GM19397 (cell line): ENCODE results near the gene DNASE1L2.

Experiments used
- ATAC-seq: cut with Tn5 transposase; IDR thresholded peaks from one replicate; pipeline ENCODE4 v1.9.1; 2021; ENCODE audit warnings: mild to moderate bottlenecking, moderate library complexity; ENCODE audit not compliant: unreplicated experiment

The DNASE1L2 gene

DNA sequence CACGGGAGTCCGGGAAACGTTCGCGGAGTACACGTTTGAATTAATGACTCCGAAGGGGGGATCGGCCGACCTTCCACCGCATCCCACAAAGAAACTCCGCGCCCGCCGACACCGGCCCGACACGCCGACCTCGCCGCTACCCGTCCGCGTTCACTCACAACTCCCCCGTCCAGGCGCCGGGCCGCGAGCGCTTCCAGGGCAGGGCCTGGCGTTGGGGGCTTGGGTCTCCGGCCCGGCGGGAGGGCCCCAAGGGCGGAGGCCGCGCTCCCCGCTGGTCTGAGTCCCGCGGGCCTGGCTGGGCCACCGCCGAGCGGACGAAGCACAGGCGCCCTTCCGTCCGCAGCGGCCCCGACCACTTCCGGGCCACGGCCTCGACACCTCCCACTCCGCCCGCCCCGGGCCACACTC lies 31.3 kb downstream of the DNASE1L2 start:
- ATAC-seq, result peak; percentile 54

DNA sequence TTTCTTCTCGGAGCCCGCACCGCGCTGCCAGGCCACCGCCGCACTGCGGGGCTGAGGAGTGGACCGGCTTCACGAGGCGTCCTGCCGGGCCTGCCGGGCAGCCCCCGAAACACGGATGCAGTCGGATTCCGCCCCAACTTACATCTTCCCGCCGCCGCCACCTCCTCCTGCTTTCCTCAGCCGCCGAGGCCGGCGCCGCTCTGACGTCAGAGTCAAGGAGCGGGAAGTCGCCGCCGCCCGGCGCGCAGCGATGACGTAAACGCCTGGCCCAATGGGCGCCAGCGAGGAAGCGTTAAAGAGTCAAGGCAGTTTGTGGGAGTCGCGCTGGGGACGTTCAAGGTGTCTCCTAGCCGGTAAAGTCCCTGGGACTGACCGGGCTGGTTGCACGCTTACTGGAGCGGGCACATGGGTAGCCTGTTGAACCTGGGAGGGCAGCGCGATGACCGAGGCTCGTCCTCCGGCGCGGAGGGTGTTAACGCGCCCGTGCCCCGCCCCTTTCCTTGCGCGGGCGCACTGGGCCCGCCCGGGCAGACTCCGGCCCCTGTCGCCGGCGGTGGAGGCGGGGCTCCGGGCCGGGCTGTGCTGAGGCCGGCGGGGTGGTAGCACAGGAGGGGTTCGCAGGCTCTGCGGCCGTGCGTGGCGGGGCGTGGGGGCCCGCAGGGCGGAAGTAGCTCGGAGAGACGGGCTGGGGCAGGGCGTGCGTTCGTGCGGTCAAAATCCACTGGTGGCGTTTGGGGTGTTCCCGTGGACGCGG lies 31.8 kb downstream of the DNASE1L2 start, which contains the start of gene RNPS1:
TSS of gene RNPS1 (minus strand) at position 214 of the 754 bp plus-strand sequence. CDS start 3,483 bp downstream, outside the sequence.
- ATAC-seq, result peak; percentile 79

DNA sequence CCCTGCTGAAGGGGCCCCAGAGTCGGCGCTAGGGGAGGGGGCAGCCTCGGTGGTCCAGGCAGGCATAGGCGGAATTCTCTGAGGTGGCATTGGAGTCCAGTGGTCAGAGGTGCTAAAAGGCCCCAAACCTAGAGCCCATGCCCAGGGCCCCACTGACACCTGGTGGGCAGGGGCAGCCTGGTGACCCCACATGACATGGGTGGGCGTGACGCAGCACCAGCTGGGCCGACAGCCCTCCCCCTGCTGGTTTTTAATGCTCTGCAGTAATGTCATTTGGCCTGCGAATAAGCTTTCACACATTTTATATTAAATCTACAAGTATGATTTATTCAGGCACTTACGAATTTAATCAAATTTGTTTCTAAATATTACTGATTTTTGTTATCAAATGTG lies 33.8 kb downstream of the DNASE1L2 start:
- no peak for ATAC-seq

DNA sequence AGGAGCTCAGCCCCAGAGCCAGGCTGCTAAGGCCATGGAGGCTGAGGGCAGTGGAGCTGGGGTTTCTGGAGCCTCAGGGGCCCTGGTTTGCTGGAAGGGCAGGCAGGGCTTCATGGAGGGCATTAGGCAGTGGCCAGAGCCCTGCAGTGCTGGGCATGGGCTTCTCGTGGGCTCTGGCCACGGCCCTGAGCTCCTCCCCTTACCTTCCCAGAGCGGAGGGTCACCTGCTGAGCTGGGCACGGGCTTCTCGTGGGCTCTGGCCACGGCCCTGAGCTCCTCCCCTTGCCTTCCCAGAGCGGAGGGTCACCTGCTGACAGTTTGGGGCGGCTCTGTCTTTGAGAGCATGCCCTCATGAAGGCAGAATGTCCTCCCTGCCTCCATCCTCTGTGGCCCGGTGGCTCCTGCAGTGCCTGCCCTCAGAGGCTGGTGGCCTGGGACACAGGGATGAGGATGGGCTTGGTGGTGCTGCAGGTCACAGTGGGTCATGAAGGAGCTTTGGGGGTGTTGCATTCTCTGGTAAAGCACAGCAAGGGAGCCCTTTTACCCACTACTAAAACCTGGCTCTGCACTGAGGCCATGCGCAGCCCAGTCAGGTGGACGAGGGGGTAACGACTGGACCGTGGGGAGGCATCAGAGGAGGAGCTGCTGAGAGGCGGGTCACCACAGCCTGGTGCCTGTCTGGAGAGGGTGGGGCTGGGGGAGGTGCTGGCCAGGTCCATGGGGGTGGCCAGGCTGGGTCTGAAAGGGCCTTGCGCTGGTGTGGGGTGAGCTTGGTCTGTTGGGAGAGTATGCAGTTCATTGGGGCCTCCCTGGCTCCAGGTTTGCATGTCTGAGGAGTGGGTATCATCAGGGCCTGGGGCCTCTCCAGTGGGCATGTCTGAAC lies 34.6 kb downstream of the DNASE1L2 start:
- ATAC-seq, result no peak

DNA sequence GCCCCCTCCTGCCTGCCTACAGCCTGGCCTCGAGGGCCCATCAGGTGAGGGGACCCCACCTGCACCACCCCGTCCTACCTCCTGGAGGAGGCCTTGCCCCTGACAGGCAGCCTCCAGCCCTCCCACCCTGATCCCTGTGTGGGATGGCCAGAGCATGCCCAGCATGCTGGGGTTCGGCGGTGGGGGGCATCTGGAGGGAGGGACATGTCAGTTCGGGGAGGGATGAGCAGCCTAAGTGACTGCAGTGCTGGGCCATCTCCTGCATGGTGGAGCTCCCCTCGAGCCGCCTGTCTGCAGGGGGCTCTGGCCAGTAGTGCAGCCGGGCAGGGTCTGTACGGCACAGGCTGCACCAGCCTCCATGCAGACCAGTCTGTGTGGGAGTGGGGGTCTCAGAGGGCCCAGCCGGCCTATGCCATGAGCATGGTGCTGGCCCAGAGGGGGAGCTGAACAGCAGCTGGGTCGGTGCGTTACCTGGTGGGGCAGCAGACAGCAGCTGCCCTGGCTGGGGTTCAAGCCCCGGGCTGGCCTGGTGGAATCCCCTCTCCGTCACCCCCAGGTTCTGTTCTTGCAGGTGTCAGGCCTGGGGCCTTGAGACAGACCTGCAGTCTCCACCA lies 35.7 kb downstream of the DNASE1L2 start:
- ATAC-seq, result no peak

DNA sequence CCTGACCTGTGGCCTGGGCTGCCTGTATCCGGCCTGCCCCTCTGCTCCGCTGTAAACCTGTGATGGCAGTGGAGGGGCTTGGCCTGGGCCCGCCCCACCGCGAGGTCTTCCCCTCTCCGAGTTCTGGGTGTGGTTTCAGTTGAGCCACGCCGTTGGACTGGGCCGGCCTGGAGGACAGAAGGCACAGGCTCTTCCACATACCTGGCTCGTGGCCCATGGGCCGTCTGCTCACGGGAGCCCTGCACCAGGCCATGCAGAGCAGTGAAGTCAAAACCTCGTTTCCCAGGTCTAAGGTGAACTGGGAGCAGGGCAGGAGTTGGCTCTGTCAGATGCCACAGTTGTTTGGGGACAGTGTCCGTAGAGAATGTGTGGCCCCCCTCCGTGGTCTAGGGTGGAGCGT lies 37.2 kb downstream of the DNASE1L2 start:
- ATAC-seq, result no peak

DNA sequence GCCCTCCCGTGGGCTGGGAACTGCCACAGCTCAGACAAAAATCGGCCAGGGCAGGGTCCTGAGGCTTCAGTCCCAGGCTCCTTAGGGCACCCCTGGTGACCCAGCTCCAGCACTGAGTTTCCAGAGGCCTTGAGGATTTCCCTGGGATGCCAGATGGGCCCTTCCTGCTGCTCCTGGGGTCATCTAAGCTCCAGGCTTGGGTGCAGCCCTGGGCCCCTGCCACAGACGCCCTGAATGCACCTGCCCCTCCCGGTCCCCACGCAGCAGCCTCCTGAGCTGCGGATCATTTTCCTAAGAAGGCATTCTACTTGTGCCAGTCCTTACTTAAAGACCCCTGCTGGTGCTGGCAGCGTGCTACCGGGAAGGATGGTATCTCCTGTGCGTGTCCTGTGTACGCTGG lies 37.7 kb downstream of the DNASE1L2 start:
- ATAC-seq, result no peak

DNA sequence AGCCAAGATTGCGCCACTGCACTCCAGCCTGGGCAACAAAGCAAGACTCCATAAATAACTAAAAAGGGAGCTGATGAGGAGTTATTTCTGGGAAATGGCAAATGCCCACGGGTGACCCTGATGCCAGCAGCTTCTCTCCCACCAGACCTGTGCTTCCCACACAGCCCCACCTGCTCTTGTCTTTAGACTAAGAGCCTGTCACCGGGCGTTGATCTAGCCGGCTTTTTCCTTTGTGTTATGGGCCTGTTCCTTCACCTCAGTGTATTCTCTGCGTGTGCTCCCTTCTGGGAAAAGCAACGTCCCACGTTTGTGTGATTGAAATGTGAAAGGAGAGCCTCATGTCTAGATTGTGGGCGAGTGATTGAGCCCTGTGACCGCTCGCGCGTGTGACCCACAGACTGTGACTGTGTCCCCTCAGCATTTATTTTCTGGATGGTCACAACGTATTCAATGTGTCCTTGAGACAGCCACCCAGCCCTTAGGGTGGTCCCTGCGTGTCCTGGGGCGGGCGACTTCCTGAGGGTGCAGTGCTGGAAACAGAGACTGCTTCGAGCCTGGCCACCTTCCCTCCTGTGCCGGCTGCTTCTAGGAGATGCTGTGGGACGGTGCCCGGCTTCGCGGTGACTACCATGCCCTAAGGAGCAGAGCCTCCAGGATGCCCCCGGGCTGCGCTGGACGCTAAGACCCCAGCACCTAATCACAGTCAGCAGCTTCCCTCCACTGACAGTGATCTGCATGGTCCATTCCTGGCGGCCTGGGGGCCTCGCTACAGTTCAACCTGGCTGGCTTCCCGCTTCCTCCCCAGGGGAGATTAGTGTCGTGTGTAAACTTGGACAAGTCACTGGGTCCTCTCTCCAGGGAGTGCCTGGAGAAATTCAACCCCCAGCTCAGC lies 39.5 kb downstream of the DNASE1L2 start:
- ATAC-seq, result no peak

DNA sequence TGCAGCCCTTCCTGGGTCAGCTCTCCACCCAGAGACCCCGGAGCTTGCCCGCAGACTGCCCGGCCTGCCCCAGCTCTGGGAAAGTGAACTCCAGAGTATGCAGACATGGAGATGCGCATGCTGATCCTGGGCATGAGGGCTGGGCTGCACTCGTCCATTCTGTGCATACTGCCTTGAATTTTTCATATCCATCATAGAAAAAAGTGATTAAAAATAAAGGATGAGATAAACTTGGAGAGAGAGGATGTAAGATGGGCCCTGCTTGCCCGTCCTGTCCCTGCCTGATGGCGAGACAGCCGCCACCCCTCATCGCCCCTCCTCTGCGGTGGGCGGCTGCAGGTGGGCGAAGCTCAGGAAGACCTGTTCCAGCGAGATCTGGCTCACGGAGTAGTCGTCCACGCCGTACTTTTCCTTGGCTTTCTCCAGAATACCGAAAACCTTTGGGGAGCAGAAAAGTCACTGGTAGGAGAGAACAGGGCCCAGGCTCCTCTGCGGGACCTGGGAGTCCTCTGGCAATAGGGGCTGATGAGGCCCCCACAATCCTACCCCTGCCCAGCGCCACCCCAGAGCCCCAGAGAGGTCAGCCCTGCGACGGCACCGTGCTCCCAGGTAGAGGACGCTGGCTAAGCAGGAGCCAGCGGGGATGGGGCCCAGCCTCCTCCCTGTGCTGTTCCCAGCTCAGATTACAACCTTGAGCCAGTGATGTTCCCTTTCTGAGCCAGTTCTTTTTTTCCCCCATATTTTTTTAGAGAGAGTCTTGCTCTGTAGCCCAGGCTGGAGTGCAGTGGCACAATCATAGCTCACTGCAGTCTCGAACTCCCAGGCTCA lies 40.3 kb downstream of the DNASE1L2 start:
- no peak for ATAC-seq

DNA sequence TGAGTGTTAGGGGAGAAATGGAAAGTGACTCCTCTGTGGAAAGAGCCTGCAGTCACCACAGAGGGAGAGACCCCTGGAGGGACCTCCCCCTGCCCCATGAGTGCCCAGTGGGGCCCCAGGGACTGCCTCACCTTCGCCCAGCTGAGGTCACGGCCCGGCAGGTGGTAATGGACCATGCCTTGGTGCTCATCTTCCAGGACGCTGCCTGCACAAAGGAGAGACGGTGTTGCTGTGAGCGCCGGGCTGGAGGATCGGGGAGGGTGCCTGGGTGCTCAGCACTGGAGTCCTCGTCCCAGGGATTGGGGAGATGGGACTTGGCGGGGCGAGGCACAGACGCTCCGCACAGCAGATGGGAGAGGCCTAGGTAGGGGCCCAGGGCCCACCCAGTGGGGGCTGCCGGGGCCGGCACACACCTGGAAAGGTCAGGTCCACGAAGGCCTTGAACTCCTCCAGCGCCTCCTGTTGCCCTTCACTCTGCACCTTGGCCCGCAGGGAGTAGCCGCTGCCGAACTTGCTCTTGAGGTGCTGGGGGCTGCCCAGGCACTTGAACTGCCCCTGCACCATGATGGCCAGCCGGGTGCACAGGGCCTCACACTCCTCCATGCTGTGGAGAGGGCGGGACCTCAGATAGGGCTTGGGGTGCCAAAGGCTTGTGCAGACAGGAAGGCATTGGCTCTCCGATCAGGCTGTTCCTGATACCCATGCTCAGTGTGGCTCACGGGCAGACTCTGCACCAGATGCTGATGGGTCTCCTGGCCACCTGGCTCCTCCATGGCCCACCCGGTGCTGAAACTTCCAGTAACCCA lies 41.4 kb downstream of the DNASE1L2 start:
- no peak for ATAC-seq

DNA sequence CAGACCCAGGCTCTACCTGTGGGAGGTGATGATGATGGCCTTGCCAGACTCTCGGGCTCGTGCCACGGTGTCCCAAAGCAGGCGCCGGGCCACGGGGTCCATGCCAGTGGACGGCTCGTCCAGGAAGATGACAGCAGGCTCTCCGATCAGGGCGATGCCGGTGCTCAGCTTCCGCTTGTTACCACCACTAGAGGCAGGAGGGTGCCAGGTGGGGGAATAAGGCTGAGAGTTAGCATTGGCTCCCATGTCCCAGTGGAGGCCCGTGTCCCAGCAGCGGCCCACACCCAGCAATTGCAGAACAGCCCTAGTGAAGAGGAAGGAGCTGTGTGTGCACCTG lies 42.0 kb downstream of the DNASE1L2 start:
- no peak for ATAC-seq

DNA sequence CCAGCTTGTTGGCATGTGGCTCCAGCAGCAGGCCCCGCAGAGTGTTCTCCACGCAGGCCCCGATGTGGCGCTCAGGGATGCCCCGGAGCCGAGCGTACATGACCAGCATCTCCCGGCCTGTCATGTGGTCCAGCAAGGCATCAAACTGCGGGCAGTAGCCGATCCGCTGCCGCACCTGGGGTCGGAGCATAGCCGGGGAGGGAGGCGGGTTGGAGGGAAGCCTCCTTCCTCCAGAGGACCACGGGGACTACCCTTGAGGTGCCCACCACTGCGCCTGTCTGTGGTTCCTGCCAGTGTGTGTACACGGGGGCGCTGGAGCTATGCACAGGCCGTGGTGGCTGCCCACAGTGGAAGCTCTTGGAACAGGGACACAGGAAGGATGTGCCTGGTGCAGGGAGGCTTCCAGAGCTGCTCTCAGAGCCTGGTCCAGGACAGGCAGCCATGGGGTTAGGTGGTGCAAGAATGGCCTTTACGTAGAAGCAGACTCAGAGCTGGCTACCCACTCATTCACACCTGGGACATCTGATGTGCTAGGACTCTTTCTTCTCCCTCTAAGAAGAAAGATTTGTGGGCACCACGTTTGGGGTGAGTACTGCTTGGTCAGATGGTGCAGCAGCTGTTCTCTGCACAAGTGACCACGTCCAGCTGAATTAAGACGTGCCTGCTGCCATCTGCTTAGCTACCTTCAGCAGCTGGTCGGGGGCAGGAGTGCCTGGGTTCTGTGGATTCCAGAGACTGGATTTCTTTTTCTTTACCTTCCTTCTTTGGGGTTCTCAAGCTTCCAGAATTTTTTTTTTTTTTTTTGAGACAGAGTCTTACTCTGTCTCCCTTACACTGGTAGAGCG lies 42.9 kb downstream of the DNASE1L2 start:
- no peak for ATAC-seq

DNA sequence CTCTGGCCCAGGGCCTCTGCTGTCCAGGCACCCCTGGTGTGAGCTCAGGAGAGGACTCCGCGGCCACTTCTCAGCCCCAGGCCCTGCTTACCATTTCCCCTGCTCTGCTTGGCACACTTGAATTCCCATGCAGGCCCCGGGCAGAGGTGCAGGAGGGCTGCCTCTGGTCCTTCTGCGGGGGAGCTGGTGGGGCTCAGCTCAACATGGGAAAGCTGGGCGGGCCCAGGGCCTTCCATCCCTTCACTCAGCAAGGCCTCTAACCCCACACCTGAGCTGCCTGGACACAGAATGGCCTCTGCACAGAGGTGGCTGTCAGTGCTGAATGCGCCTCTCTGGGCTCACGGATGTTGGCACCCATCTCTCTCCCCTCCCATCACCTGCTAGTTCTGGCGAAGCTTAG lies 44.2 kb downstream of the DNASE1L2 start:
- ATAC-seq, result no peak

DNA sequence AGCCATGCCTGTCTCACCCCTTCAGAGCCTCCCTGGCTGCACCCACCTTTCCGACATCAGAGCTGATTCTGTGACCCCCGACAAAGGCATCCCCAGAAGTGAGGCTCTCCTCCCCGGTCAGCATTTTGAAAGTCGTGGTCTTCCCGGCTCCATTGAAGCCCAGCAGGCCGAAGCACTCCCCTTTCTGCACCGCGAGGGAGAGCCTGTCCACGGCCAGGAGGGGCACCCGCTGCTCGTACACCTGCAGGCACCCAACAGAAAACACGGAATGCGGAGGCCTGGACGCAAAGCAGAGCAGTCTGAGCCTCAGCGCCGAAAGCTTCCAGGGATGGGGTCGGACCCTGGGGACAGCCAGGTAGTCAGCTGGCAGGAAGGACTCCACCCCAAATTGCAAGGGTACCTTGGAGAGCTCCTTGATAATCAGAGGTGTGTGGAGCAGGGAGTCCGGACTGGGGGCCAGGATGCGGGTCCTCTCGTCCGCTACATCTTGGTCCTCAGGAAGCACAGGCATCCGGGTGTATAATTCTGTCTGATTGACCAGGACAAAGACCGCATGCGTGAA lies 44.8 kb downstream of the DNASE1L2 start:
- no peak for ATAC-seq

DNA sequence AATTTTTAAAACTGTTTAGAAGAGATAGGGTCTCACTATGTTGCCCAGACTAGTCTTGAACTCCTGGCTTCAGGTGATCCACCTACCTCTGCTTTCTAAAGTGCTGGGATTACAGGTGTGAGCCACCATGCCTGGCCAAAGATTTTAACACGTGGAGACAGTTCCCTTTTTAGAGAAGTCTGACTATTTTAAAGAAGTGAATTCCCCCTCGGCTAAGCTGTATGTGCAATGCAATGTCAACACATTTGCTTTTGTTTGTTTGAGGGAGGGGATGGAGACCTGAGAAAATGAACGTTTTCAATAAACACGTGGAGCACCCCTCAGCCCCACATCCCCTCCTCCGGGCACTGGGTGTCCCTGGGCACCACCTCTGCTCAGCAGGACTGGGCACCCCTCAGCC lies 46.0 kb downstream of the DNASE1L2 start:
- no peak for ATAC-seq

DNA sequence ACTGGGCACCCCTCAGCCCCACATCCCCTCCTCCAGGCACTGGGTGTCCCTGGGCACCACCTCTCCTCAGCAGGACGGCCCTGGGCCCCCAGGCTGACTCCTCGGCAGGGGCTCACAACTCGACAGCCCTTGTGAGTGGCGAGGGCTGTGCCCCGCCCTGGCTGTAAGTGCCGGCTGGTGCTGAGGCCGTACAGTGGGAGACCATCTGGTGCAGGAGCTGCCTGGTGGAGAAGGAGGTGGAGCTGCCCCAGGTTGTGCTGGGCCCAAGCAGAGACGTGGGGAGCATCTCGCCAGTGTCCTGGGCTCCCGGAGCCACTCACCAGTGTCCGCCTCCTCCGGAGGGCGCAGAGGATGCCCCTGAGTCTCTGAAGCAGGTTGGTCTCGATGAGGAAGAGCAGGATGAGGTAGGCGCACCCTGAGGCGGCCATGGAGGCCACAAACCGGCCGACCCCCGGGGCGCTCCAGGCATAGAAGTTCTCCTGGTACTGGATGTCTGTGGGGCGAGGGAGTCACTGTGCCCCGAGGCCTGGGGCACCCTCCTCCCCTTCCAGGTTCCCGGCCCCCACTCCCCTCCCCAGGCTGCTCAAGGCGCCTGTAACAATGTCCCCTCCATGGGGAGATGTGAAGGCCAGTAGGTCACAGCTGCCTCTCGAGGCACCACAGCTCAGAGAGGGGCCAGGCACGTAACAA lies 46.8 kb downstream of the DNASE1L2 start:
- no peak for ATAC-seq
